Measurements from ENCODE around the gene VRK3.

Gene VRK3

DNA sequence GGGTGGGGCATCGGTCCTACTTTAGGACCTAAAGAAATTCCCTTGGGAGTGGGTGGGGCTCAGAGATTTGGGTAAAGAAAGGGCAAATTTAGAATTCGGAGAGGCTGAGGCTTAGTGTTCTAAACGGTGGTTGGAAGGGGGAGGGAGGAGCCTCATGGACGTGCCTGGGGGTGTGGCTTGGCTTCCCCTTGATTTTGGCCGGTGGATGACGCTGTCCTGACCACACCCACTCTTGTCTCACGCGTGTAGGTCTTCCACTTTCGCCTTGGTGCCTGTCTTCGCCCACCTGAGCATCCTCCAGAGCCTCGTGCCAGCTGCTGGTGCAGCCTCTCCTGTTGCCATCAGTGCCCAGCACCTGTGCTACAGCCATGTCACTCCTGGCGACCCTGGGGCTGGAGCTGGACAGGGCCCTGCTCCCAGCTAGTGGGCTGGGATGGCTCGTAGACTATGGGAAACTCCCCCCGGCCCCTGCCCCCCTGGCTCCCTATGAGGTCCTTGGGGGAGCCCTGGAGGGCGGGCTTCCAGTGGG, 94.6 kb downstream of the VRK3 start:
- no peak for DNase-seq (ENCODE audit: low read depth in 2 of 2)

DNA sequence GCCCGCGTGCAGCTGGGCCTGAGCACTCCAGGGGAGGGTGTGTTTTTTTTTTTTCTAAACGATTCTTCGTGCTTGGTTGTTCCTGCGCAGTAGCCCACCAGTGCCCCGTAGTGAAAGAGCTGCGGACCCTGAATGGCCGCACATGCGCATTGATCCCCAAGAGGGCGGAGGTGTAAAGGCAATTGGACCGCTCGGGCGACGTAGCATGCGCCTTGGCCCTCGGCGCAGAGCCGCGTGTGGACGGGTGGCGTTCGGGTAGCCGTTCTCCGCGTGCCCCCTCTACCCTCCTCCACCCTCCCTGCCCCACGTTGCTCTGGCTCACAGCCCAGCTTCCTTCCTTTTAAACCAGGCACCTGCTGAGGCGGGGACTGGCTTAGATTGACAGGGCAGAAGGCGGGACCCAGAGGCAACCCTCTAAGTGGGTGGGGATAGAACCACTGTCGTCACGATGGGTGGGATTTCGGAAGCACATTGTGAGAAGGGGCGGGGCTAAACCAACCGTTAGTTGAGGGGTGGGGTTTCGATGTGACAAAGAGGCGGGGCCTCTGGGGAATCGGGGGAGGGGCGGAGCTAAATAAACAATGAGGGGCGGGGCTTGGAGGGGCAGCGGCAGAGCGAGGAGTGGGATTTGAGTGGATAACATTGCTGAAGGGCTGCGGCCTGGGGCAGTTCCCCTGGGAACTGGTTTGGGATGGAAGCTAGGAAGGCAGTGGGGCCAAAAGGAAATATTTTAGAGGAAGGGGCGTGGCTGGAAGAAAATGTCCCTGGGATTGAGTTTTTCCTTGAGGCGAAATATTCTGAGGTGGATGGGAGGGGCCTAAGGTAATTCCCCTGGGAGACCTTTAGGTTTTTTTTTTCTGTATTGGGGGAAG, 95.3 kb downstream of the VRK3 start:
- DNase-seq (ENCODE audit: low read depth in 2 of 2), result peak; percentile 77 to 90

DNA sequence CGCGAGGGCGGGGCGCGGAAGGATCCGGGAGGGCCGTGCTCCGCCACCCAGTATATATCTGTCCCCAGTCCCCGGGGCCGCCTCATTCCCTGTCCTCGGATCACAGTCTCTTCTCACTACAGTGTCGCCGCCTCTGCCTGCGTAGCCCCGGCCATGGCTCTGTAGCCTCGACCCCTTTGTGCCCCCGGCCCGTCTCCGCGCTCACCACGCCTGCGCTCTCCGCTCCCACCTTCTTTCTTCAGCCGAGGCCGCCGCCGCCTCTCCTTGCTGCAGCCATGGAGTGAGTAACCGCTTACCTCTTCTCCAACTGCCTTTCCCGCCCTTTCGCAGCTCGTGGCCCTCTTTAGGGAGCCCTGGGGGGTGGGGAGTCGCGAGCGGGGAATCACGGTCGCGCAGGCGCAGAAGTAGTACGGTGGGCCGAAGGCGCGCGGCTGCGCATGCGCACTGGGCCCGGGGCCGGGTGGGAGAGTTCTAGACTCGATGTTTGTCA, 96.0 kb downstream of the VRK3 start, which contains the start of the genes ATF5 and NUP62:
Gene ATF5 (plus strand): TSS at position 85 of the 490 bp plus-strand sequence. CDS start 1,646 bp downstream, outside the sequence.
Gene NUP62 (minus strand): TSS at position 384 of the 490 bp plus-strand sequence. CDS start 19,697 bp downstream, outside the sequence.
- peak; percentile 79 for DNase-seq (ENCODE audit: low read depth in 2 of 2)

DNA sequence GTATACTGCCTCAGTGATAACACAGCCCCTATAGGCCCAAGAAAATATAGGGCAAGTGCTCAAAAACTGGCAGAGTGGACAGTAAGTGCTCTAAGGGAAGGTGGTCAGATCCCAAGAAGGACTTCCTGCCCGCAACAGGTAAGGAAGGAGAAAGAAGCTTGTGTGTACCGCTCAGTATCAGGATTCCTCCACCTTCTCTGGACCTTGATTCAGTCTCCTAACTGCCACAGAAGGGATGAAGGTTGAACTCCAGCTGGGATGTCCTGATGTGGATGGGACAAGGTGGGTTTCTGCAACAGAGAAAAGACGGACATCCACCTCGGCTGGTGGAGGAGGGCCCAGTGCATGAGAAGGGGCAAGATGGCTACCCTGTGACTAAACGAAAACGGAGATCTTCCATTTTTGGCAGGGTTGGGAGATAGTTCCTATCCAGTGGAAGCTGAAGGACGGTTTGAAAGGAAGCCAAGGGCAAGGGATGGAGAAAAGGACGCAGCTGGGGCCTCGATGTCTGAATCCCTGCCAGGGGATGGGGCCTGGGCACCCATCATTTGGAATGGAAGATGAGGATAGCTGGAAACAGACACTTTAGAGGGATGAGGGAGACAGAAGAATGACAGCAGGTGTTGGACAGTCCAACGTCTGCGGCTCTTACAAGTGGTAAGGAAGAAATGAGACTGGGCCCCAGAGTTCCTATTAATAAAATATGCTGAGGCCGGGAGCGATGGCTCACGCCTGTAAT, 97.5 kb downstream of the VRK3 start:
- DNase-seq (ENCODE audit: low read depth in 2 of 2), result no peak

DNA sequence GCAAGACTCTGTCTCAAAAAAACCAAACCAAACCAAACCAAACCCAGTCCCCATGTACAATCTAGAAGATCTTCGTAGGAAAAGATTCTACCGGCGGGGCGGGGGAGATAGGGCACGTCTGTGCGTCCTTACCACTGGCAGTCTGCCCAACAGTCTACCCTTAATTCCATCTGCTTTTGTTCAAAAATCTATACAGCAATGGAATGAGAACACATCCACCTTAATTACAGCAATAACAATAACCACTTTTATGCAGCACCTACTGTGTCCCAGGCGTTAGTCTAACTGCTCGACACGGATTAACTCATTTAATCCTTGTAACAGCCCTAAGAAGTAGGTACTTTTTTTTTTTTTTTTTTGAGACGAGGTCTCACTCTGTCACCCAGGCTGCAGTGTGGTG, 98.7 kb downstream of the VRK3 start:
- DNase-seq (ENCODE audit: low read depth in 2 of 2), result no peak

Data from stimulated activated CD8-positive, alpha-beta memory T cell treated with anti-CD3 and anti-CD28 coated beads, Interleukin-15, amount 100 ng/mL, for 4 hours (primary cell).